HT-29 (cell line): ENCODE measurements around the gene TNFSF8. TPM values are rescaled to one million over a fixed set of nuclear protein-coding genes. Genes with fewer than 3 reads are reported as not detected.

Source experiments
- DNase-seq: peaks from one replicate; pipeline ENCODE4 v3.0.0-alpha.2; 2015; ENCODE audit warnings: low spot score
- total RNA-seq: library from RNA; depleted of rRNA; stranded (reverse); fragments of >200 nt; shearing (Covaris generic); gene quantifications from 2 replicates; pipeline ENCODE4 v1.2.3, GENCODE V29; 2014

The TNFSF8 gene
- total RNA-seq, 1 experiment from 2014 or later: not detected

DNA sequence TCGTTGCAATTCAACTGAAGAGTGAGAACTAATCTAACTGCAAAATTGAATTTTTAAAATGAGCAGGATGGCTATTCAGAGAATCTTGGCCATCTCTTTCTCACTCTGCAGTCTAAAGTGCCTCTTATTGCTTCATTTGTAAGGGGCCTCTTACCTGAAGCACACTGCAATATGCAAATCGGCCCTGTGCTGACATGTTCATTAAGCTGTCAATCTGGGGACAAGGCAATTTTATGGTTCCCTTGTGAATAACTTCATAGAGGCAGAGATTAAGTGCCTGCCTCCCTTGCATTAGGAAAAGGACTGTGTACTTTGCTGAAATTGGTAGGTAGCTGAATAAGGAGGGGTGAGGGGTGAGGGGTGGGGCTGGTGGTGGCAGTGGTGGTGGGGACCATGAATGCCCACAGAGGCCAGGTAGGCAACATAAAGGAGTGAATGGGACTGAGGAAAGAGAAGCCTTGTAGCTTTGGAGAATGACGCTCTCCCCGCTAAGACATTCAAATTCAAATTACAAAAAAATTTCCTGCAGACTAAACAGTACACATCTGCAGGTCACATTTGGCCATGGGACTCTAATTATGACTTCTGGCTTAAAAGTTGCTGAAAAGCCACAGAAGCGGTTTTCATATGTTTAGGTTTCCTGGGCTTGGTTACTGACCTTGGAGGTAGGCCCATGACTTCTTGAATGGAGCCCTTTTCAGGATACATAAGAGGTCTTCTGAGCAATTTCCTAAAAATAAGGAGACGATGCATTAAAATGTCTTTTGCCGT is 25.0 kb downstream of the TNFSF8 start:
- no peak for DNase-seq

DNA sequence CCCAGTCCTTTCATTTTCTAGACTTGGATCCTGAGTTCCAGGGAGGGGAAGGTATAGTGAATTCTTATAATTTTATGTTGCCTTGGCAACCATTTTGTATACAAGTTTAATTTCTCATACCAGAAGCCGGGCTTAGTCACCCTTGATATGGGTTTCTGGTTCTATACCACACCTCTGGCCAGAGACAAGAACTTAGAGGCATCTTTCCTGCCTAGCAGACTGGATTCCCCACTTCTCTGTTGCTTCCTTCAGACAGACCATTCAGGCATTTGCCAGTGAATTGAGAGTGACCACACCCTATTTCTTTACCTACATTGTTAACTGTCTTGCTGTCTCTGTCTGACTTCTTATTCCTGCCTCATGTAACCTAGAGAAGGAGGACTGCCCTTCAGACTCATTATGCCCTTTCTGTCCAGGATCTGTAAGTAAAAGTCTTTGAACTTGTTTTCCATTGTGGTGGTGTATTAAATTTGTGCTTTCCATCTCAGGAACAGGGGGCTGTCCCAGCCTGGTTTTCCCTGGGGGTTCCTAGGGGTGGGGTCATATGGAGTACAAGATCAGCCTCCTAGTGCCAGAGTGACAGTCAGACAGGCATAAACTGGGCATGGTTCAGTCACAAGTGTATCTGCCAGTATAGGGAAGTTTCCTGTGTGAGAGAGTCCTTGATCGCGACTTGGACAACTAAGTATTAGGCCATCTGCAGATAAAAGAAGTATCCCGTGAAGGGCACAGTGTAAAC is 27.4 kb downstream of the TNFSF8 start:
- no peak for DNase-seq

DNA sequence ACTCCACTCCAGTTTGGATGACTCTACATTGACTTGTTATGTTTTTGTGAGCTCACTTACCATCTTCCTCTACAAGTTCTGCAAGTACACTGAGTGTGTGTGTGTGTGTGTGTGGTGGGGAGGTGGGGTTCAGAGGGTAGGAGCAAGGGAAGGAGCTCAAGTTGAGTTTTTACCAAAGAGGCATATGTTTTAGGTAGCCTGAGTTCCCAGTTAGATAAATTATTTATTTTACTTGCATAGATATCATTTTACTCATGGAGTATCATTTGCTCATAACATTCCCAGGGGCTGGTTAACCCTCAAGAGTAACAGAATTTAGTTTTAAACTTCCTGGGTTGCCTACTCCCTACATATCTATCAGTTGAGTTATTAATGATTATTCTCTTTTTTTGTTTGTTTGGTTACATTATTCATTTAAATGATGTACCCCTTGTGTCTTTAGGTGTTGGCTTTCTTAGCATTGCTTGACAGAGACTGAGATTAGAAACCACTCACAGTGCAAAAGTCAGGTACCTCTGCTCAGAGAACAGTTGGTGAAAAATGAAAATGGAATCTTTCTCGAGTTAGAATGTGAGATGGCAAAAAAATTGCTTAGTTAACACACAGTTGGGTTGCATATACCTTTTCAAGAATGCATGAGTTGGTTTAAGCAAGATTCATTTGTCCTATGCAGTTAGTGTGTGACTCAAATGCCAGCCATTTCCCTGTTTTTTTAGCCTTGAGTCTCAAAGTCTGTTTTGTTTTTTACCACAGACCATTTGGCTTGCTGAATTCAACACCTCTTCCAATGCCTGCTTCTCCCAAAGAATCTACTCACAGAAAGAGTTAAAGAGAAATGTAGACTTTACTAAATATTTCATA is 29.2 kb downstream of the TNFSF8 start:
- no peak for DNase-seq

DNA sequence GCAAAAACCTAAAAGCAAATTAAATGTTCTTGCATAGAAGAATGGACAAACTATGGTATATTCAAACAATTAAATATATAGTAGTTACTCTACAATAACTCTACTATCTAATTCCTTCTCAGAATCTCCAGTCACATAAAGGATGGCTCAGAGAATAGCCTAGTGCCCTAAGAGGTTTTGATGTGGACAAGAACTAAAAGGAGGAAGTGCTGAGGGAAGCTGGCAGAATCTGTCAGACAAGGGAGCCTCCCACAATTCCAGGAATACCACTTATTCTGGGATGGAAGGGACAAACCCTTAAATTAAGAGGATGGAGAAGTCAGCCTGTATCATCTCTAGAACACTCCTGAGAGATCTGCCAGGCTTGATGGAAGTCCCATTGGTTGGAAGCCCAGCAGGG is 30.4 kb downstream of the TNFSF8 start:
- DNase-seq: no peak

DNA sequence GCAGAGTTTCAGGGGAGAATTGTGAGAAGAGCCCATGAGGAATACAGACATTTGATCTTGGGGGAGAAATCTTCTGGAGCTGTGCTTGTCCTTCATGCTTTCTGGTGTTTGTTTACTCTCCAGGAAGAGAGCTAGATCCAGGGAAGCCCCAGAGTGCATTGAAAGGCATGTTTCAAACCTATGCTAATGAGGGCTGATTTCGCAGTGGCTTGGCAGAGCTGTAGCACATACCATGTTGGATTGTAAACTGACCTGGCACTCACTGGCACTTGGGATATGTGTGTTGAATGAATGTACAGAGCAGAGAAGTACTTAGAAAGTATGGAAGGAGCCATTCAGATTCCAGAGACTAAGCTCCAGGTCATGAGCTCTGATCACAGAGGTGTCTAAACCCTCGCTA is 30.9 kb downstream of the TNFSF8 start:
- DNase-seq: no peak

DNA sequence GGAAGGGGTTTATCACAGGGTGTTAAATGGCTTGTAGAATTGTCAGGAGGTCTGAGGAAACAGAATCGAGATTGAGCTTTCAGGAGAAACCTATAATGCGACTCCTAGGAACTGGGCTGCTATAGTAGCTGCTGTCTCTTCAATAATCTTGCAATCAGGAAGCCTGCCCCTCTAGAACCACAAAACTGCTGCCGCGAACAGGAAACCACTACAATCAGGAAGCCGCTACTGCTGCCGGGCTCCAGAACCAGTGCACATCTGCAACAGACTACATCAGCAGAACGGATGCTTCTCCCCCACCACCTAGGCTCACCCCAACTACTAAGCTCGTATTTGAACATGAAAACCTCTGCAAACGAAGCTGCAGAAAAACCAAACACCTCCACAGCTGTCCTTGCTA is 31.6 kb downstream of the TNFSF8 start:
- no peak for DNase-seq

DNA sequence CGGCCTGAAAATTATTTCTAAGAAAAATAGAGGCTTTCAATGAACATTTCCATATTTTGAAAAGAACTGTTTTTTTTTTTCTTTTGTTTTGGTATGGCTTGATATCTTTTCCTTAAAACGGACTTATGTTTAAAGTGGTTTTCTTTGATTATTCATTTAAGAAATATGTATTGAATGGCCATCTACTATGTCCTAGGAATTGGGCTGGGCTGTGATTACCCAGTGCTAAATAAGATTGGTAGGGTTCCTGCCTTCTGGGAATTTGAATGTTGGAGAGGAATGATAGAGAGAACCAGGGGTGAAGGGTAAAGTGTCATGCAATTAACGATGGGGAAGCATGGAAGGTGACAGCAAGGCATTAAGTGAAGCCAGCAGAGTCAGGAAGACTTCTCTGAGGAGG is 33.2 kb downstream of the TNFSF8 start:
- DNase-seq: no peak

DNA sequence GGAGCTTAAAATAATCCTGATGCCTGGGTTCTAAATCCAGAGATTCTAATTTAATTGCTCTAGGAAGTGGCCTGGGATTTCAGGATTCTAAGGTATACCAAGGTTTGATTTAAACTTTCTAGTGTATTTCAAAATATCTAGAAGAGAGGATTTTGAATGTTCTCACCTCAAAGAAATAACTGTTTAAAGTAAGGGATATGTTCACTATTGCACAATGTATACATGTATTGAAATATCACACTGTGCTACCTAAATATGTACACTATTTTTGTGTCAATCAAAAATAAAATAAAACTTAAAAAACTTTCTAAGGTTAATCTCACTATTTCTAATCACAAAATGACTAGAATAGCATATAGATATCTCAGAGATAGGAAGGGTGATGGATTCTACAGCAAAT is 34.0 kb downstream of the TNFSF8 start:
- DNase-seq: no peak

DNA sequence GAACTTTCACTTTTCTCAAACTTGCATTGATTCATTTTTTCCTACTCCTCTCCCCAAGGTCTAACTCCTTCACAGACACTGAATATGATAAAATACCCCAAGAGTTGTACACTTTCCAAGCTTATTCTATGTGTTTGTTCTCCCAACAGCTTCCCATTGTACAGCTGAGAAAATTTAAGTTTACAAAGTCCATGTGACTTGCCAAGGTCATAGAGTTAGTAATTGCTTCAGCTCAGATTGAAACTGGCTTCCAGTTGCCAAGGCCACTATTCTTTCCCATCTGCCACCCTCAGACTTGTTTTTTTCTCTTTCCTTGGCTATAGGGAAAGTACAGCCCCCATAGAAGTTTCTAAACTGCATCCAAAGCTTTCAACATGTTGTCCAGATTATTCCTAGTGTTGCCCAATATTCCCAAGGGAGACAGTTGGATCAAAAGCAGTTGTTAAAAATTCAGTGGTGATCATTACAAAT is 34.8 kb downstream of the TNFSF8 start:
- no peak for DNase-seq

DNA sequence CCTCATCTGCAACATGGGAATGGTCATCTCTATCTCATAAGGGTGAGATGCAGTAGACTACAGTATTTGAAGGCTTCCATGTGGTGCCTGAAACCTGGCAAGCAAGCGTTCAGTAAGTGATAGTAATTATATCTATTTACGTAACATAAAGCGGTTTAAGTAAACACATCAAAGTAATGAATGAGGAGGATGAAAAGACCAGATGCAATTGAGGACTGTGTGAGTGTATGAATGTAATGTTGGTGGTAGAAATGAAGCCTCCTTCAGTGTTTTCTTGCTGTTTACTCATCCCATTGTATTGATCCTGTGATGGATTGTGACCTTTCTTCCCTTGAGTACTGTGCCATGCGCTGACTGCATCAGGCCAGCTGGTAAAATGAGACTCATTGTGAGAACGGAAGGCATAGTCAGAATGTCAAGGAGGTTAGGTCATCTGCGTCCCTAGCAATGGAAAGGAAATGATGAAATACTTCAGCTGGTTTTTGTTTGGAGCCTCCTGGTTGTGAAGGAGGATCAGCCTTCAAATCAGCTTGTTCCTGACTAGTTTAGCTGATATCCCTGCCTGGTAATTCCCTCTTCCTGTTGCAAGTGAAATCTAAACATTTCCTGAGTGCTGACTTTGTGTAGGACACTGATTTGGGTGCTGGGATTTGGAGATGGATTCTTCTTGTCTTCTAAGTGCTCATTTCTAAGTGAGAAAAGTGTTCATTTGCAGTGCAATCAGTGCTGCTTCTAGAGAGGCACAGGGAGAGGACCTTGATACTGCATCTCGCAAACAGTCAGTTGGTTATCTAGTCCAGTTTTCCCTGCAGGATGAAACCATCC is 35.6 kb downstream of the TNFSF8 start:
- peak; percentile 51 for DNase-seq

DNA sequence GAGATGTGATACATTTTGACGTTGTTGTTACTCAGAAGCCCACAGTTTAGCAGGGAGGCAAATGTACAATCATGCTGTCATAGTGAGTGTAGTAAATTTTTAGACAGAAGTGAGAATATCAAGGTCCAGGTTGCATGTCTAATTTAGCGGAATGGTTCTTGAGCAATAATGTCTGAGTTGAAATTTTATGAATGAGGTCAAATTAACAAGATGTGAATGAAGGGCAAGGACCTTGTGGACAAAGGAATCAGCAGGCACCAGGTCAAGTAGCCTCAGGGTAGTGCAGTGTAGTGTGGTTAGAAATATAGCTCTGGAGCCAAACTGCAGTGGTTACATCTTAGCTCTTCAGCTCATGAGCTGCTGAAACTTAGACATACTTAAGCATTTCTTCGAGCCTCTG is 36.2 kb downstream of the TNFSF8 start:
- no peak for DNase-seq

DNA sequence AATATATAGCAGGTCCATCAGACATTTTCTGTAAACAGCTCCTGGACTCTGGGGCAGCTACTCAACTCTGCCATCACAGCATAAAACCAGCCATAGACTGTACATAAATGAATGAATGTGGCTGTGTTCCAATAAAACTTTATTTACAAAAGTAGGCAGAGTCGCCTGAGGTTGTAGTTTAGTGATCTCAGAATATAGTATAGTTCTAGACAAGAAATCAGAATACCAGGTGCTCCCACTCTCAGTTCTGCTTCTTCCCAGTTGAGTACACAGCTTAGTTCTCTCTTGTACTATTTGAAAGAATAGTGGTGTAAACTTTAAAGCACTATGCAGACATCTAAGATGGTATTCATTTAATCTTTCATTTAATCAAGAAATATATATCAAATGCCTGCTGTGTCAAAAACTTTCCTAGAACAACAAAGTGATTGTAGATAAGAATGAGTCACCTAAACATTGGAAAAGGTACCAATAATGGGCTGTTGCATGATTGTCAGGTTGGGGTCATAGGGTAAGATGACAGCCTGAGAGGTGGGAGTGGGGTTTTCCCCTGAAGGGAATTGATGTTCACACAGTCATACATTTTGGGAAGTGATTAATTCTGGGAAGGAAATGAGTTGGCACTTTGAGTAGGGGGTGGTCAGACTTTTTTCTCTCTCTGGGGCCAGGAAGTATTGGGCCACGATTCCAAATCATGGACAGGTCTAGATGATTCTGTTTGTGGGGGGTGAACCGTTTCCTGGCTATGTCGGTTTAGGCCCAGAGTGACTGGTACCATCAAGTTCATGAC is 37.0 kb downstream of the TNFSF8 start:
- no peak for DNase-seq

DNA sequence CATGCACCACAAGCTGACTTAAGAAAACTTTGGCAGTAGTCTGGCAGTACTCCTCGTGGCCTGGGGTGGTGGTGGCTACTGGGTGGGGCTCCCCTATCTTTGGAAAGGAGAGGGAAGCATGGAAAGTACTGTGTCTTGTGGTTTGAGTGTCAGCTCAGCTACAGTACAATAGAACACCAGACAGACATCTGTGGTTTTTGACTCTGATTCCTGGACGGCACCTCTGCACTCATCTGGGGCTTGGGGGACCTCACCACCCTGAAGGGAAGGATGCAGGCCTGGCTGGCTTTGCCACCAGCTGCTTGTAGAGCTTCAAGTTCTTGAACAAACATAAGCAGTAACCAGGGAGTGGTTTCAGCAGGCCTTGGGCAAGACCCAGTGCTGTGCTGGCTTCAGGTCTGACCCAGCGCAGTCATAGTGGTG is 40.6 kb downstream of the TNFSF8 start:
- peak; percentile 36 for DNase-seq

DNA sequence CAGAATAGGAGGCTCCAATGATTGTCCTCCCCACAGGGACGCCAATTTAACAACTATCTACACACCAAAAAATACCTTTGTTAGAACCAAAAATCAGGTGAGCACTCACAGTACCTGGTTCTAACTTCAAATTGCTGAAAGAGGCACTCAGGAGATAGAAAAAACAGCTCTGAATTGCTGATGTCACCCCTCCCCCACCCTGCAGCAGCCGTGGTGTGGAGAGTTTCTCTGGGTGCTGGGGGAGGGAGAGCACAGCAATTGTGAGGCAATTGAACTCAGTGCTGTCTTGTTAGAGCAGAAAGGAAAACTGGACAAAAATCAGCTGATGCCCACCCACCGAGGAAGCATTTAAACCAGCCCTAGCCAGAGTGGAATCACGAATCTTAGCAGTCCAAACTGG is 41.8 kb downstream of the TNFSF8 start:
- DNase-seq: no peak

DNA sequence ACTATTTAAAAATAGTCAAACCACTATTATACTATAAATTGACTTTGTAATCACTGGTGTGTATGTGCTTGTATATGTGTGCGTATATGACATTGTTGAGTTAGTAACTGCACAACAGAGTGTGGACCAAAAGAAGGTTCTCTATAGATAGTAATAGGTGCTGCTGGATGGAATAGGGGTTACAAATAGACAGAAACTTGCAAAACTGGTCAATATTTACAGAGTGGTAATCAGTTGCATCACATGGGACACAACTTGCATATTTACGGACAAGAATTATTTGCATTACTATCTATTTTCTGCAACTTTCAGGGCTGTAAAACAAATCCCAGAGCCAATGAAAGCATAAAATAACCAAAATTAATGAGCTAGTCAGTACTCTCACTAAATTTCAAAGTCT is 42.4 kb downstream of the TNFSF8 start:
- no peak for DNase-seq

DNA sequence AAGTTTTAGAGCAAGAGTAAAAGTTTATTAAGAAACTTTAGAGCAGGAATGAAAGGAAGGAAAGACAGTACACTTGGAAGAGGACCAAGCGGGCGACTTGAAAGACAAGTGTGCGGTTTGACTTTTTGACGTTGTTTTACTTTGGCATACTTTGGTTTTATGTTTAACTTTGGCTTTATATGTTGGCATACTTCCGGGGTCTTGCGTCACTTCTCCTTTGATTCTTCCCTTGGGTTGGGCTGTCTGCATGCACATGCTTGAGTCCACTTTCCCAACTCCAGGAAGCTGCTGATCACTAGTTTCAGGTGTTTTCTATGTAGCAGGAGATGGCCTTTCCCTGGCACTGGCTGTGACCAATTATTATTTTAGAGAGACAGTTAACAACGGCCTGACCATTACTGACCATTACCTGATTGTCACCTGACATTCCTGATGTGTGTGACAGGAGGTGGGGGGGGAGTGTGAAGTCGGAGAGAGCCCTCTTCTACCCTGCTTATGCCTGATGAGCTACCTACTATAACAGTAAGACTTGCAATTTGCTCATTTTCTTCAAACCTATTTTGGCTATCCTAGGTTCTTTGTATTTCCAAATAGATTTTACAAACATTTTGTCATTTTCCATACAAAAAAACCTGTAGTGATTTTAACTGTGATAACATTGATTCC is 45.5 kb downstream of the TNFSF8 start:
- peak; percentile 97 for DNase-seq

DNA sequence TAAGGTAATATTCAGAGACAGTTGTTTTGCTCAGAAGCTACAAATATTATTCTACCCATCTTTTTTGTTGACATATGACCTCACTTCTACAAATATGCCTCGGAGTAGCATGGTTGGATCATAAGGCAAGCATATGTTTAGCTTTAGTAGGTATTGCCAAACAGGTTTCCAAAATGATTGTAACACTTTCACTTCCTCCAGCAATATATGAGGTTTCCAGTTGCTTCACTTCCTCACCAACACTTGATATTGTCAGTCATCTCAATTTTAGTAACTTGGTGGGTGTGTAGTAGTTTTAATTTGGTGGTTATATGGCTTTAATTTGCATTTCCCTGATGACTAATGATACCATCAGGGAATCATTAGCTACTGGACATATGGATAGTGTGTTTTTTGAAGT is 46.7 kb downstream of the TNFSF8 start:
- peak; percentile 44 for DNase-seq

DNA sequence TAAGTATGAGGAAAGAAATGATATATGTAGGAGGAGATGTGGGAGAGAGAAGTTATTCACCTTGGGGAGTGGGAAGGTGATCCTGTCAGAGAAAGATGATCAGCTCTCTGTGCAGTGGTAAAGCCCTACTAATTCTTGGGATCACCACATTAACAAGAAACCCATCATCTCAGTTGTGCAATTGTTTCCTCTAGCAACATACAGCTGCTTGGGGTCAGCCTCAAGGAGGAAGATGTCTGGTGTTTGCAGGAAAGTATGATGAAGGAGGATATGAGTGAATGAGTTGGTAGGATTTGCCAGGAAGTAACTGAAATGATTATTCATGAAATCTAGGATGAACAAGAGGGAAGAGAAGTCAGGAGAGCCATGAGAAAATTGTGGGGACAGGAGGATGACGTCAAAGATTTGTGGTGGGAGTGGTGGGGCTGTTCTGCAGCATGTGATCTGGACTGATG is 50.1 kb downstream of the TNFSF8 start:
- DNase-seq: no peak

DNA sequence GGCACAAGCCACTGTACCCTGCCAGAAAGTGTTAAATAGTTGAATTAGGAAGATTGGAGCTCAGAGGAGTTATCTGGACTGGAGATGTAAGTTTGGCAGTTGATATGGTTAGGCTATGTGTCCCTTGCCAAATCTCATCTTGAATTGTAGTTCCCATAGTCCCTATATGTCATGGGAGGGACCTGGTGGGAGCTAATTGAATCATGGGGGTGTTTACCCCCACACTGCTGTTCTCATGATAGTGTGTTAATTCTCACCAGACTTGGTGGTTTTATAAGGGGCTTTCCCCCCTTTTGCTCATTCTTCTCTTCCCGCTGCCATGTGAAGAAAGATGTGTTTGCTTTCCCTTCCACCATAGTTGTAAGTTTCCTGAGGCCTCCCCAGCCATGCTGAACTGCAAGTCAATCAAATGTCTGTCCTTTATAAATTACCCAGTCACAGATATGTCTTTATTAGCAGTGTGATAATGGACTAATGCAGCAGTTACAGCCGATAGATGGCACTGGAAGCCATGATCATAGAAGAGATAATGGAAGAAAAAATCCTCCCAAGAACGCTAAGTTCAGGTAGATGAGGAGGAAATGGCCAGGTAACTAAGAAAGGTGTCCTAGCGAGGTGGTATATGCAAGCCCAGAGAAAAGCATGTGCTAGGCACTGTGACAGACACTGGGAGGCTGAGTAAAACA is 51.4 kb downstream of the TNFSF8 start:
- no peak for DNase-seq
